GM06990 (cell line): Measurements from ENCODE around the gene ST8SIA5.

Source experiments
- DNase-seq: peaks from one replicate; pipeline ENCODE4 v3.0.0-alpha.2; 2011; ENCODE audit not compliant: insufficient read length; ENCODE audit errors: extremely low read depth
- H3K27me3 ChIP-seq: replicated peaks from 2 replicates; pipeline ENCODE4 v1.6.0; 2011; ENCODE audit warnings: low read length; ENCODE audit not compliant: control insufficient read depth, insufficient read depth
- H3K36me3 ChIP-seq: 2 replicates; pipeline ENCODE4 v1.5.1; 2011; ENCODE audit warnings: low read length; ENCODE audit not compliant: control insufficient read depth, insufficient read depth
- H3K4me3 ChIP-seq: replicated peaks from 2 replicates; pipeline ENCODE4 v1.5.1; 2011; ENCODE audit warnings: low read depth, mild to moderate bottlenecking, control low read depth, low read length
- CTCF ChIP-seq: IDR thresholded peaks from 2 replicates; pipeline ENCODE4 v1.5.1; 2011; ENCODE audit warnings: low read length, control low read depth, mild to moderate bottlenecking, inconsistent platforms; ENCODE audit not compliant: insufficient read depth, poor library complexity, severe bottlenecking

Gene ST8SIA5

GRCh38 chr18:46711444-46711863 is 45.4 kb downstream of the ST8SIA5 start:
- Histone ChIP-seq H3K36me3 (no peaks in the 10 kb centered on the region), H3K4me3 (no peak overlapping the region), H3K27me3 (no peaks in the 10 kb centered on the region)
- TF ChIP-seq CTCF: no peak
- DNase-seq: peak; percentile 38

GRCh38 chr18:46706968-46707367 is 49.9 kb downstream of the ST8SIA5 start:
- H3K27me3 ChIP-seq: no peaks in the 10 kb centered on the region
- H3K4me3 ChIP-seq: no peak overlapping the region
- DNase-seq: no peak
- no peaks in the 10 kb centered on the region for H3K36me3 ChIP-seq
- no peak for TF ChIP-seq CTCF

GRCh38 chr18:46705521-46705920 is 51.3 kb downstream of the ST8SIA5 start:
- DNase-seq: no peak
- Histone ChIP-seq H3K27me3 (no peaks in the 10 kb centered on the region), H3K4me3 (no peak overlapping the region), H3K36me3 (no peaks in the 10 kb centered on the region)
- TF ChIP-seq CTCF: no peak

GRCh38 chr18:46704816-46705215 is 52.0 kb downstream of the ST8SIA5 start:
- Histone ChIP-seq H3K36me3 (no peaks in the 10 kb centered on the region), H3K27me3 (no peaks in the 10 kb centered on the region), H3K4me3 (no peak overlapping the region)
- no peak for DNase-seq
- TF ChIP-seq CTCF: no peak

GRCh38 chr18:46704189-46704588 is 52.7 kb downstream of the ST8SIA5 start:
- DNase-seq: no peak
- Histone ChIP-seq H3K36me3 (no peaks in the 10 kb centered on the region), H3K27me3 (no peaks in the 10 kb centered on the region), H3K4me3 (no peak overlapping the region)
- TF ChIP-seq CTCF: no peak

GRCh38 chr18:46702471-46702870 is 54.4 kb downstream of the ST8SIA5 start:
- Histone ChIP-seq H3K36me3 (no peaks in the 10 kb centered on the region), H3K4me3 (no peak overlapping the region), H3K27me3 (no peaks in the 10 kb centered on the region)
- no peak for TF ChIP-seq CTCF
- DNase-seq: no peak
